ENCODE measurements around the gene PRKAB1. TPM values are rescaled to one million over a fixed set of nuclear protein-coding genes. Genes with fewer than 3 reads are reported as not detected.

PRKAB1 gene
- total RNA-seq, 4 donors from 2014 or later = 11.3 to 28.6 (median 15.1) TPM

GRCh38 chr12:119687406-119687805, 19.5 kb downstream of the PRKAB1 start:
- Histone ChIP-seq H3K27me3 (no peaks in the 10 kb centered on the region), H3K27ac (no peak overlapping the region), H3K4me3 (no peak overlapping the region), H3K36me3 (no peaks in the 10 kb centered on the region), H3K4me1 (peaks cover 7% of the 10 kb centered on the region), H3K9me3 (no peaks in the 10 kb centered on the region)
- 72% methylated on average over 14 of the region's 14 CpGs for WGBS
- DNase-seq (ENCODE audit: low spot score in 2 of 2) = no peak
- no peak for TF ChIP-seq EP300 (IDR thresholded peaks at IDR 0.05)
- TF ChIP-seq POLR2A (IDR thresholded peaks at IDR 0.05) = no peak
- no peak for TF ChIP-seq CTCF (IDR thresholded peaks at IDR 0.05)
- TF ChIP-seq POLR2AphosphoS5 (IDR thresholded peaks at IDR 0.05) = no peak

- WGBS = 97% methylated on average over 9 of the region's 9 CpGs
- TF ChIP-seq POLR2A (IDR thresholded peaks at IDR 0.05) (no peak), CTCF (IDR thresholded peaks at IDR 0.05) (no peak), POLR2AphosphoS5 (IDR thresholded peaks at IDR 0.05) (no peak)
- H3K4me1 ChIP-seq = peaks cover 9% of the 10 kb centered on the region
- H3K36me3 ChIP-seq = no peaks in the 10 kb centered on the region
- no peaks in the 10 kb centered on the region for H3K27me3 ChIP-seq
- H3K4me3 ChIP-seq = no peak overlapping the region
- no peak for DNase-seq (ENCODE audit: low spot score in 2 of 2)
- no peak overlapping the region for H3K27ac ChIP-seq
- no peaks in the 10 kb centered on the region for H3K9me3 ChIP-seq
Observed at GRCh38 chr12:119687879-119688278, 19.9 kb downstream of the PRKAB1 start.

GRCh38 chr12:119689935-119690500, 22.1 kb downstream of the PRKAB1 start:
- Histone ChIP-seq H3K9me3 (no peaks in the 10 kb centered on the region), H3K36me3 (no peaks in the 10 kb centered on the region), H3K4me1 (peaks cover 20% of the 10 kb centered on the region), H3K27me3 (no peaks in the 10 kb centered on the region), H3K4me3 (no peak overlapping the region), H3K27ac (no peak overlapping the region)
- WGBS = over 99% methylated on average over 14 of the region's 38 CpGs
- no peak for DNase-seq (ENCODE audit: low spot score in 2 of 2)
- TF ChIP-seq POLR2AphosphoS5 (IDR thresholded peaks at IDR 0.05) = no peak

GRCh38 chr12:119691202-119691810, 23.4 kb downstream of the PRKAB1 start:
- Histone ChIP-seq H3K27ac (no peak overlapping the region), H3K27me3 (no peaks in the 10 kb centered on the region), H3K9me3 (no peaks in the 10 kb centered on the region), H3K4me1 (peaks cover 20% of the 10 kb centered on the region), H3K4me3 (no peak overlapping the region), H3K36me3 (no peaks in the 10 kb centered on the region)
- 92% methylated on average over 6 of the region's 6 CpGs for WGBS
- TF ChIP-seq CTCF (IDR thresholded peaks at IDR 0.05) = no peak
- TF ChIP-seq EP300 (IDR thresholded peaks at IDR 0.05) = no peak
- TF ChIP-seq POLR2AphosphoS5 (IDR thresholded peaks at IDR 0.05) = no peak
- no peak for TF ChIP-seq POLR2A (IDR thresholded peaks at IDR 0.05)
- DNase-seq (ENCODE audit: low spot score in 2 of 2) = no peak

- Histone ChIP-seq H3K4me3 (no peak overlapping the region), H3K4me1 (peaks cover 20% of the 10 kb centered on the region), H3K9me3 (no peaks in the 10 kb centered on the region), H3K27ac (no peak overlapping the region), H3K36me3 (no peaks in the 10 kb centered on the region), H3K27me3 (no peaks in the 10 kb centered on the region)
- no peak for DNase-seq (ENCODE audit: low spot score in 2 of 2)
- WGBS = 74% methylated on average over 5 of the region's 5 CpGs
- TF ChIP-seq EP300 (IDR thresholded peaks at IDR 0.05) (no peak), POLR2A (IDR thresholded peaks at IDR 0.05) (no peak), POLR2AphosphoS5 (IDR thresholded peaks at IDR 0.05) (no peak), CTCF (IDR thresholded peaks at IDR 0.05) (no peak)
Observed at GRCh38 chr12:119692410-119692809, 24.5 kb downstream of the PRKAB1 start.
